Lung (tissue), 16 donors: ENCODE measurements around the gene MS4A6A. TPM values are rescaled to one million over a fixed set of nuclear protein-coding genes. Genes with fewer than 3 reads are reported as not detected.

ENCODE experiments used
- ATAC-seq: fragments of 200-7000 bp; cut with Tn5 transposase; one replicate; pipeline ENCODE4 v1.9.1; 2020; ENCODE audit warnings: moderate number of reproducible peaks; ENCODE audit not compliant: insufficient read depth, low FRiP score
- DNase-seq, 3 donors: peaks; one replicate each; pipeline ENCODE4 v3.0.0-alpha.2; 2013 to 2017
- H3K27ac ChIP-seq, 2 donors: one replicate each; pipeline ENCODE4 v1.5.1; 2013; ENCODE audit warnings: mild to moderate bottlenecking in 2 of 2, moderate library complexity in 2 of 2, control low read depth in 1 of 2, inconsistent platforms in 1 of 2, low read depth in 1 of 2, low read length in 1 of 2
- H3K27me3 ChIP-seq, 3 donors: one replicate each; pipeline ENCODE4 v1.5.1; 2013; ENCODE audit warnings: low read length in 2 of 3; ENCODE audit not compliant: control insufficient read depth in 3 of 3, insufficient read depth in 3 of 3
- H3K36me3 ChIP-seq, 4 donors: one replicate each; pipeline ENCODE4 v1.5.1; 2013; ENCODE audit warnings: low read length in 4 of 4, mild to moderate bottlenecking in 1 of 4, moderate library complexity in 1 of 4; ENCODE audit not compliant: control insufficient read depth in 4 of 4, insufficient read depth in 4 of 4
- H3K4me1 ChIP-seq, 5 donors: one replicate each; pipeline ENCODE4 v1.5.1; 2013; ENCODE audit warnings: low read length in 5 of 5, mild to moderate bottlenecking in 2 of 5, moderate library complexity in 1 of 5; ENCODE audit not compliant: control insufficient read depth in 5 of 5, insufficient read depth in 5 of 5
- H3K4me3 ChIP-seq: one replicate; pipeline ENCODE4 v1.5.1; 2013; ENCODE audit warnings: mild to moderate bottlenecking, control low read depth, moderate library complexity
- H3K9ac ChIP-seq, 2 donors: one replicate each; pipeline ENCODE4 v1.5.1; 2013; ENCODE audit warnings: low read length in 2 of 2, control low read depth in 1 of 2; ENCODE audit not compliant: insufficient read depth in 1 of 2
- H3K9me3 ChIP-seq, 4 donors: one replicate each; pipeline ENCODE4 v1.5.1; 2013; ENCODE audit warnings: low read length in 3 of 4, mild to moderate bottlenecking in 1 of 4, moderate library complexity in 1 of 4; ENCODE audit not compliant: control insufficient read depth in 4 of 4, insufficient read depth in 3 of 4
- WGBS, 2 donors: extraction: QIAGEN DNeasy Blood & Tissue Kit; methylation state at CpG; one replicate each; pipeline ENCODE4 v1.1.7; 2013; 5-methylcytosine and 5-hydroxymethylcytosine counted together
- long read RNA-seq, 5 donors: transcript quantifications; one replicate each; lab custom pipeline, GENCODE V29; 2026
- polyA plus RNA-seq, 2 donors: library from polyadenylated mRNA; stranded (reverse); fragments of 200-250 nt; gene quantifications; one replicate each; pipeline ENCODE4 v1.2.1, GENCODE V29; 2013
- total RNA-seq, 2 donors: library from RNA; depleted of rRNA in 1 of 2; stranded (reverse); fragments of >200 nt in 1 of 2; gene quantifications; one replicate each; pipeline ENCODE4 v1.2.1, GENCODE V29; 2014 to 2021
- TF ChIP-seq, protein P1 (sequence below): IDR thresholded peaks from 2 replicates; pipeline ENCODE4 v1.5.1; 2012; ENCODE audit warnings: mild to moderate bottlenecking; ENCODE audit errors: control extremely low read depth, extremely low read depth
- donor health status: control.
- donor health status: control.
- donor health status: Bipolar disorder and iron deficiency.
- donor health status: healthy.
- donor health status: DM: yes; HTN: yes; CAD: no.

Gene MS4A6A, protein sequence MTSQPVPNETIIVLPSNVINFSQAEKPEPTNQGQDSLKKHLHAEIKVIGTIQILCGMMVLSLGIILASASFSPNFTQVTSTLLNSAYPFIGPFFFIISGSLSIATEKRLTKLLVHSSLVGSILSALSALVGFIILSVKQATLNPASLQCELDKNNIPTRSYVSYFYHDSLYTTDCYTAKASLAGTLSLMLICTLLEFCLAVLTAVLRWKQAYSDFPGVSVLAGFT
- total RNA-seq (100 to 1,000 TPM in 1 of 2 donors, 10 to 100 TPM in 1; 79.7 to 106 TPM), polyA plus RNA-seq (100 to 1,000 TPM in 1 of 2 donors, 10 to 100 TPM in 1; 36.2 to 163 TPM)
- long read RNA-seq, donor 1, partial matches to known transcripts, result 0 of 2 reads
- long read RNA-seq, donor 1, other reads (novel, unspliced or antisense), result 0 of 2 reads
- long read RNA-seq, donor 2, partial matches to known transcripts, result 0 of 4 reads
- long read RNA-seq, donor 2, other reads (novel, unspliced or antisense), result 0 of 4 reads
- long read RNA-seq, donor 3, partial matches to known transcripts, result 0 of 4 reads
- long read RNA-seq, donor 3, other reads (novel, unspliced or antisense), result 0 of 4 reads
- long read RNA-seq, donor 4, result 0 reads
- long read RNA-seq, donor 5, partial matches to known transcripts, result 0 of 1 reads
- long read RNA-seq, donor 5, other reads (novel, unspliced or antisense), result 0 of 1 reads

GRCh38 chr11:60182541-60183330, at the start of gene MS4A6A:
Gene MS4A6A, minus strand, starts transcription at chr11:60183083. Its CDS starts 1,356 bp downstream, at chr11:60181727.
- ATAC-seq, result peak; percentile 54
- no peak within 1 kb of the TSS for H3K4me3 ChIP-seq
- no peaks in the 10 kb centered on the region for H3K9me3 ChIP-seq
- WGBS, 2 donors, result 52 to 56% methylated on average over 10 of the region's 10 CpGs
- H3K27ac ChIP-seq, result peak within 1 kb of the TSS in 1 of 2 donors; percentile 65
- no peaks in the 10 kb centered on the region for H3K27me3 ChIP-seq
- TF ChIP-seq, protein P1, sequence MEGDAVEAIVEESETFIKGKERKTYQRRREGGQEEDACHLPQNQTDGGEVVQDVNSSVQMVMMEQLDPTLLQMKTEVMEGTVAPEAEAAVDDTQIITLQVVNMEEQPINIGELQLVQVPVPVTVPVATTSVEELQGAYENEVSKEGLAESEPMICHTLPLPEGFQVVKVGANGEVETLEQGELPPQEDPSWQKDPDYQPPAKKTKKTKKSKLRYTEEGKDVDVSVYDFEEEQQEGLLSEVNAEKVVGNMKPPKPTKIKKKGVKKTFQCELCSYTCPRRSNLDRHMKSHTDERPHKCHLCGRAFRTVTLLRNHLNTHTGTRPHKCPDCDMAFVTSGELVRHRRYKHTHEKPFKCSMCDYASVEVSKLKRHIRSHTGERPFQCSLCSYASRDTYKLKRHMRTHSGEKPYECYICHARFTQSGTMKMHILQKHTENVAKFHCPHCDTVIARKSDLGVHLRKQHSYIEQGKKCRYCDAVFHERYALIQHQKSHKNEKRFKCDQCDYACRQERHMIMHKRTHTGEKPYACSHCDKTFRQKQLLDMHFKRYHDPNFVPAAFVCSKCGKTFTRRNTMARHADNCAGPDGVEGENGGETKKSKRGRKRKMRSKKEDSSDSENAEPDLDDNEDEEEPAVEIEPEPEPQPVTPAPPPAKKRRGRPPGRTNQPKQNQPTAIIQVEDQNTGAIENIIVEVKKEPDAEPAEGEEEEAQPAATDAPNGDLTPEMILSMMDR, result no peak
- H3K36me3 ChIP-seq, result no peaks in the 10 kb centered on the region
- no peak within 1 kb of the TSS for H3K9ac ChIP-seq
- H3K4me1 ChIP-seq, result no peaks in the 10 kb centered on the region
- DNase-seq, result no peak

DNA sequence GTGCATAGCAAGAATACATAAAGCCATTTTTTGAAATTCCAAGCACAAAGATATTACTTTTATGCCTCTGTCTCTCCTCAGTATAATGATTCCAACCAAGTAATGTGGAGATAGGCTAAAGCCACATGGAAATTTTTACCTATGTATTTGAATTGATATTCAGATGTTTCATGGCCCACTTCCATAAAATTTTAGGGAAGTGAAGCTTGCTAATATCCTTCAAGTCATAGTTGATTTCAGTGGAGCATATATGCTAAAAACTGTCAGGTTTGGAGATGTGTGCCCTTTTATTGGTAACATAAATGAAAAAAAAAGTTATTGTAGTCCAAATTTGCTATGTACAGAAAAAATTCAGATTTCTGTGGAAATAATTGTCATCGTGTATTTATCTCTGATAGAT, 47.8 kb upstream of the MS4A6A start:
- H3K27ac ChIP-seq, result no peak overlapping the region
- DNase-seq (no peak), ATAC-seq (no peak)

DNA sequence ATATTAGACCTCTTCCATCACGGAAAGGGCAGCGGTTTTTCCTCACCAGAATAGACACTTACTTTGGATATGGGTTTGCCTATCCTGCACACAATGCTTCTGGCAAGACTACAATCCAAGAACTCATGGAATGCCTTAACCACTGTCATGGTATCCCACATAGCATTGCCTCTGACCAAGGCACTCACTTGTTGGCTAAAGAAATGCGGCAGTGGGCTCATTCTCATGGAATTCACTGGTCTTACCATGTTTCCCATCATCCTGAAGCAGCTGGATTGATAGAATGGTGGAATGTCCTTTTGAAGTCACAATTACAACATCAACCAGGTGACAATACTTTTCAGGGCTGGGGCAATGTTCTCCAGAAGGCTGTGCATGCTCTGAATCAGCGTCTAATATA, 39.3 kb upstream of the MS4A6A start:
- Histone ChIP-seq H3K9me3 (no peaks in the 10 kb centered on the region), H3K27ac (no peak overlapping the region), H3K4me3 (no peak overlapping the region), H3K36me3 (no peaks in the 10 kb centered on the region), H3K4me1 (no peaks in the 10 kb centered on the region), H3K9ac (no peak overlapping the region), H3K27me3 (no peaks in the 10 kb centered on the region)
- TF ChIP-seq, protein P1, result no peak
- ATAC-seq (no peak), DNase-seq (no peak)
- 93 to 97% methylated on average over 4 of the region's 4 CpGs for WGBS, 2 donors

More for the DNA sequence above, 47.8 kb upstream of the MS4A6A start:
- no peaks in the 10 kb centered on the region for H3K4me1 ChIP-seq
- H3K9me3 ChIP-seq, result peaks cover 0 to 2% (median 0%) of the 10 kb centered on the region in 4 donors
- no peak overlapping the region for H3K4me3 ChIP-seq
- H3K27me3 ChIP-seq, result no peaks in the 10 kb centered on the region
- no peaks in the 10 kb centered on the region for H3K36me3 ChIP-seq
- 77 to 90% methylated on average over 1 of the region's 1 CpG for WGBS, 2 donors
- no peak overlapping the region for H3K9ac ChIP-seq
- TF ChIP-seq, protein P1, result no peak
